HG02885 (cell line): ENCODE results near the gene C8B.

Source experiments
- ATAC-seq: cut with Tn5 transposase; IDR thresholded peaks from one replicate; pipeline ENCODE4 v1.9.1; 2021; ENCODE audit warnings: mild to moderate bottlenecking; ENCODE audit not compliant: unreplicated experiment, poor library complexity

Gene C8B

DNA sequence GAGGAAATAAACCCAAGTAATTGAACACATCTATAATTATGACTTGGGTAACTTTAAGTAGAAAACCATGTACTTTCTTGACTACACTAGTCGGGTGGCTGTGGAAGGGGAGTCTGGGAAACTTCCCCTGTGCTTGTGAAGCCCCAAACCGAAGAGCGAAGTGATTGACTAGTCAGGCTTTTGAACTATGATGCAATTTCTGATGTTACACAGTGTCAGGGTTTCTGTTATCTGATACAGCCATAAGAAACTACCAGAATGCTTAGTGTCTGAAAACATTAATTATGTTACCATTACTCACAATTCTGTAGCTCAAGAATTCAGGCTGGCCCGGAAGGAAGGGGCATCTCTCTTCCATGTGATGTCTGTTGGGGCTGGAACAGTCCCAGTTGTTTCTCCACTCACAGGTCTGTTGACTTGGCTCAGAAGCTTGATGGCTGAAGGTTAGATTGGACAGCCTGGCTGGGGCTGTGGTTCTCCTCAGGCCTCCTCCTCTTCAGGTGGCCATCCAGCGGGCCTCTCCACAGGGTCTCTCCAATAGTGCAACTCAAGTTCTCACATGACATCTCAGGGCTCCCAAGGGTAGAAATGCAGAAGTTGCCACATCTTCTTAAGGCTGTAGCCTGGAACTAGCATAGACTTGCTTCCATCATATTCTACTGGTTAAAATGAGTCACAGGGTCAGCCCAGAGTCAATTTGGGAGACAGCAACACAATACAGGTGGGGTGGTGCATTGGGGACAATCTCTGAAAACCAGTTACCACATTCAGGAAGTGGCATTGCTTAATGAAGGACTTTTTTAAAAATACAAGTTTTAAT, 8.3 kb upstream of the C8B start:
- no peak for ATAC-seq

DNA sequence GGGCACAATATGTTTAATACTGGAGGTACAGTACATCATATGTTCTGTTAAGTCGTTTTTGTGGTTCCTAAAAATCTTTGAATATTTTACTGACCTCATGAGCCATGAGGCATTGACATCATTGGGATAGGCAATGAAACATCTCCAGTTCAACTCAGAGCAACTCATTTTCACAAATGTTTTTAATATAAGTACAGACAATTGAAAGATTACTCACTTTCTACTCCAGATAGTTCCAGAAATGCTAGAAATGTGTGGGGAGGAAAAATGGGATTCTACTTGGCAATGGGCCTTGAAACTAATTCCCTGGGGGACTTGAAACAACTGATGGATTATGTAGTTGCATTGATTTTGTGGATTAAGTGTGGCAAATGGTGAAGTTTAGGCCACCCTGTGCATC, 7.2 kb upstream of the C8B start:
- ATAC-seq, result no peak

DNA sequence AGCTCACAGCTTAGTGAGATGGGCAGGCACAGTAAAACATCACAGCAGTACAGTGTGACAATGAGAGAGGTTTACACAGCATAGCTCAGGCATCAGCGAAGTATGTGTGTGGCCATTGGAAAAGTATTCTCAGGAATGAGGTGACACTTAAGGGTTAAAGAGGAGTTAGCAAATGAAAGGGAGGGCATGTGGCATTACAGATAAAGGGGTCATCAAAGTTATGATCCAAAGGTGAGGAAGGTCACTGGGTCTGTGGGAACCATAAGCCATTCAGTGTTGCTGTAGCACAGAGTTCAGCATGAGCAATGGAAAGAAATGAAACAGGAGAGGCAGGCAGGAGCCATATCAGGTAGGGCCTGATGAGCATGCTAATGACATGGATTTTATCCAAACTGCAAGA, 4.5 kb upstream of the C8B start:
- no peak for ATAC-seq

DNA sequence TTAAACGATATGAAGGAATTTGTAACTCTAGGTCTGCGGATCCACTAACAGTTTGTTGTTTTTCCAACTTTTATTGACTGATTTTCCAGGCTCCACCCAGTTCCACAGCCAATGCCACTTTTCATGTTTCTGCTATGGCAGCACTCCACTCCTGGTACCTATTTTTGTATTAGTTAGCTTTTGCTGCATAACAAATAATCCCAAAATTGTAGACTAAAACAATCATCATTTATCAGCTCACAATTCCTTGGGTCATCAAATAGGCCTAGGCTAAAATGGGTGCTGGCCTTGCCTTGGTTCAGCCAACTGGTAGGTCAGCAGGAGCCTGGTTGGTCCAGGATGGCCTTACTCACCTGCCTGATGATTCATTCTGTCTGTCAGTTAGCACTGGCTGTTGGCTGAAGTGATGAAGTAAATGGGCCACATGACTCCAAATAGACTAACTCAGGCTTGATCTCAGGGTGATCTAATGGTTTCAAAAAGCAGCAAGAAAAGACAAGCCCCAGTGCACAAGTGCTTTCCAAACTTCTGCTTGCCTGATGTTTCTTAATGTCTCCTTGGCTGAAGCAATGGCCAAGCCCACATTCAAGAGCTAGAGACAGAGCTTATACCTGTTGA, 3.2 kb upstream of the C8B start:
- no peak for ATAC-seq

DNA sequence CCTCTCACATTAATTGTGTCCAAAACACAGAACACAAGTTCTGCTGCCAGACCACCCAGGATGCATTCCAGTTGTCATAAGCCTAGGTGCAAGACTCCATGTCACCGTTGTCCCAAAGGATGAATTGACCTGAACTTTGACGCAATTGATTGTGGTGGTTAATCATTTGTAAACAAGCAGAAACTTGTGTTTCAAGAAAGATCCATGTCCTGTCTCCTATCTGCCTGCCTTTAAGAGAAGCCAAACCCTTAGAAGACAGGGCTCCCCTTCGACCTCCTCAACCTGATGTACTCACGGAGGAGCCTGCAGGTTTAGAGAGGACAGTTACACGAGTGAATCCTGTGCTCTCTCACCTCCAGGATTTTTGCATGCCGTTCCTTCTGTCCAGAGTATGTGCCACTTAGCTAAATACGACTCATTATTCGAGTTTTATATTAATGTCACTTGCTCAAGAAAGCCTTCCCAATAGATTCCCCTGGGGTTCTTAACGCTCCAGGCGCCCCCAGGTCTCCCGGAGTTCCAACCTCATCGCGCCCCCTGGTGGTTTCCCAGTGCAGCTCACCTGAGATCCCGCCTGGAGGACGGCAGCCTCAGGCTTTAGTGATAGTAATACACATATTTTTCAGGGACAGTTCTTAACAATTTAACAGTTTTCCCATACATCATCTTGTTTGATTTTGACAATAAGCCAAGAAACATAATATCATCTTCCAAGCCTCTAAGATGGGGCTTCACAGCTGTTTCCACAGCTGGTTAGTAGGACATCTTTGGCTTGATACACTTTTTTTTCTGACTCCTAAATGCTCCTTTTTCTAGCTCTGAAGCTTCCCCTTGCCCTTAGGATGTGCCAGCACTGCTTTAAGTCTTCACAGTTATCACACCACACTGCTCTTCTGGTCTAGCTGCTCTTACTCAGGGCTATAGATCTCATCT, 2.4 kb upstream of the C8B start:
- ATAC-seq, result no peak

DNA sequence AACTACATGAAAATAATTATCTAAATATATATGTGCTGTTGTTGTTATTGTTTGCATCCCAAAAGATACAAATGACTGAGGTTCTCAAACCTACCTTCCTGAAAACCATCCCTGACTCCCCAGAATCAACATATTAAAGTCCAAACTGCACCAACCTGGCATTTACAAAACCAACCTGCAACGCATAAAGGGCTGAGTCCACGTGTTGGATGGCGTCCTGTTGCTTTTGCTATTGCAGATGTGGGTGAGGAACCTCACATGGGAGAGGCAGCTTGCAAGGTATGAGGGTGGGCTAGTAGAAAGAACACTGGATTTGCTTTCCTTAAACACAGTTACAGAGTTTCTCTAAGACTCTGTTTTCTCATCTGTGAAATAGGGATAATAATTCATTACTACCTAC, 1.5 kb upstream of the C8B start:
- ATAC-seq, result no peak

DNA sequence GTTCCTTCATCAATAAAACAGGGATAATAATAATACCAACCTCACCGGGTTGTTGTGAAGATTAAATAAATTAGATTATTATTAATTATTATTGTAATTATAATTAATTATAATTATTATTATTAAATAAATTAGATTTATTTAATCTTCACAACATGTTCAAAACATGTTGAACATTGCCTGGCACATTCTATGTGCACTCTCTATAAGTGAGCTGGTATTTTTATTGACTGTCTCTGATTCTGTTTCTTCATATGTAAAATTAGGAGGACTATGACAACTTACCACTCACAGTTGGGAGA, 834 bp upstream of the C8B start:
- ATAC-seq, result no peak

DNA sequence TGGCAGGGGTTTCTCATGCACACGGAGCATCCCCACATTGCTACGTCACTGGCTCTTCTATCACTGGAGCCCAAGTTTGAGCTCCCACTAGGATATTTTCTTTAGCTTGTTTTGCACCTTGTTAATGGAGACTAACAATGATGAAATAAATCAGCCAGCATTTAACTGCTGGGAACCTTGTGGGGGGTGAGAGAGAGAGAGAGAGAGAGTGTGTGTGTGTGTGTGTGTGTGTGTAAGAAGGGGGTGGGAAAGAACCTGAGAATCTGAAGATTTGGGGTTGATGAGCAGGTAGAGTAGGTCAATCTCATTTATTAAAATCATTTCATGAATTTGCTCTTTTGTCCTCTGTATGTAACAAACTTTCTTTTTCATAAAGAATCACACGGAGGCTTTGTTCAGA, 624 bp downstream of the C8B start:
- no peak for ATAC-seq

DNA sequence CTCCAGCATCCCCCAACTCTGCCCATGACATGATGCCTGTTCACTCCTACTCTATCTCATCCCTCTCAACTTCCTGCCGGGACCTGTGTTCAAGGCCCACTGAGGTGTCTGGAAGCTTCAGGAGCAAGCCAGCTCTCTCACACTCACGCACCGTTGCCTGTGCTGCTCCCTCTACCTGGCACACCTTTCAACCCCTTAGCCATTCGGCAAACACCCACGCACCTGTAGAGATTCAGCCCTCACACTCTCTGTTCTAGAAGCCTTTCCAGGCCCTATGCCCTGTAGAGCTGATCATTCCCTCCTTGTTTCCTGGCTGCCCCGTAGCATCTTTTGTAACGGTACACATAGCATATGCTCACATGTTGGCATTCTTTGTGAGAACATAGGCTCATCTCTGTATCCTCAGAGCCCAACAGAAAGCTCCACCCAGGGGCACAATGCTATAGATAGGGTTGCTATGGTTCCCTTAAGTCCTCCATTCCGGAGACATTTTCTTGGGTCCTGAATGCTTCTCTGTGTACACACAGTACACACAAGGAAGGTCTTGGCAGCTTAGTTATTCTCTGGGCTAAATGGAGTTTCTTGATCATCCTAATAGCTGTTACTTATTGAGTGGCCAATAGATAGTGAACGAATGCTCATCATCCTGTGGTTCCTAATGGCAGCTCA, 1.3 kb downstream of the C8B start:
- ATAC-seq, result no peak

DNA sequence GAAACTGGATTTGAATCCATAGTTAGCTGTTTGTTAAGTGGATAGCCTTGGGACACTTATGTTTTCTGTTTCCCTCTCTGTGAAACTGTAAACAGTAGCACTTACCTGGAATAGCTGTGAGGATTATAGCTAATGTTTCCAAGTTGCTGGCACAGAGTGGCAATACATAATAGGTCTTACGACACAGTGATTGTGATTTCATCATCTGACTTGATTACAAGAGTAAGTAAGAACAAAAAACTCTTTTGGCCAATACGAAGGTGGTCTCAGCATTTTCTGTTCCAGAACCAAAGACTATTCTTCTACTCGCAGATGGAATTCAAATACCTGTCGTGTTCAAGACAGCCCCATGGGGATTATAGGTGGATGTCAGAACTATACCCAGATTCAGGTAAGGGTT, 2.1 kb downstream of the C8B start:
- no peak for ATAC-seq

DNA sequence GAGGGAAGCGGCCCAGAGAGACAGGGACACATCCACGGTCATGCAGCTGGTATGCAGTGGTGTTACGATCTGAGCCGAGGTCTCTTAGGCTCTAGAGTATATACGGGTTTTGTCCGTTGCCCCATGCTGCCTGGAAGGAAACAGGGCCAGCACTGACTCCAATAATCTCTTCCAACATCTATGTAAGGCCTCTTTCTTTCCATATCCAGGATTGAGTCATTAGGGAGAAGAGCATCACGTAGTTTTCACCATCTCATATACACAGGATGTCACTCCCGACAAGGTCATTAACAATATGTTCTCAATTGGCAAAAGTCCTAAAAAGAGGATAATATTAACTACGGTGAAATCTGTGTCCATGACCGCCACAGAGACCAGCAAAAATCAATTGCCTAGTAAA, 4.4 kb downstream of the C8B start:
- no peak for ATAC-seq

DNA sequence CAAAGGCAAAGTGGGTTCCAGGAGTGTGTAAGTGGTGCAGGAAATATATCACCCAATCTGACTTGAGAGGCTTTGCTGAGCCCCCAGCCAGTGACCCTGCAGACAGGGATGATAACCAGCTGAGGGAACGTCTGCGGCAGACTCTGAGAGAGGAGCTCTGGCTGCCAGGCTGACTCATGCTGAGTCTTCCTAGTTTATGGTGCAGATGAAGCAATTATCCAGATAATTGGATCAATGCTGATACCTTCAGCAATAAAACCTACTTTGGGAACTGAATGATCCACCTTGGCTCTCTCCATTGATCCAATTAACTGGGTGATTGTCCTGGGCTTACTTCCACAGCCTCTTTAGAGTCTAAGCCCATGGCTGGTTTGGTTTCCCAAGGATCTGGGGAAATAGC, 7.3 kb downstream of the C8B start:
- ATAC-seq, result no peak

DNA sequence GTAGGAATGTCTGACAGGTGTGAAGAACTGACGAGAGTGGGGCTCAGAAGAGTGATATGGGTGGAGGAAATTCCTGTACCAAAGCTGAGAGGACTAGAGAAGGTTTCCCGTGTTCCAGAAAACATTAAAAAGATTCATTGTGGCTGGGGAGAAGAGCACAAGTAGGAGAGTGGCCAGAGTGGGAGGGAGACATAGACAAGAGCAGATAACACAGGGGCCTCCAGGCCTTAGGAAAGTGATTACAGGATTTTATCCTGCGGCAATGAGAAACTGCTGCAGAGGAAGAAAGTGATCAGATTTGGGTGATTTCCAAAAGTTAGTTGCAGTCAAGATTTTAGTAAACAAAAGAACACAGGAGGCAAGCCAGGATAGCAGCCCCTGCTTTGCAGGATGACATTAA, 7.9 kb downstream of the C8B start:
- ATAC-seq, result no peak

DNA sequence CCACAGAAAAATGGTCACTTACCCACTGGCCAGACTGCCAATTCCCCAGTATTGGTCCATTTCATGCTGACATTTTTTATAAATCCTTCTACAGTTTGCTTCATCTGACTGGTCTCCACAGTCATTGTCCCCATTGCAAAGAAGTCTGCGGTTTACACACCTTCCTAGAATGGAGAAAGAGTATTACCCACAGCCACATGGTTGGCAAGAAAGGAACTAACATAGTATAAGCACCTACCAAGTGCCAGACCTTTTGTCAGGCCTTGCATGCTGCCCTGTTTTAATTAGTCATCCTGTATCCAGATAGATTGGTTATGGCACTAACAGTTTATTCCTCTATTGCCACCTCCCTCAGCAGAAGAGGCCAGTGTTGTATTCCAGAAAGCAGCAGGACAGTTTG, 11.2 kb downstream of the C8B start:
- no peak for ATAC-seq

DNA sequence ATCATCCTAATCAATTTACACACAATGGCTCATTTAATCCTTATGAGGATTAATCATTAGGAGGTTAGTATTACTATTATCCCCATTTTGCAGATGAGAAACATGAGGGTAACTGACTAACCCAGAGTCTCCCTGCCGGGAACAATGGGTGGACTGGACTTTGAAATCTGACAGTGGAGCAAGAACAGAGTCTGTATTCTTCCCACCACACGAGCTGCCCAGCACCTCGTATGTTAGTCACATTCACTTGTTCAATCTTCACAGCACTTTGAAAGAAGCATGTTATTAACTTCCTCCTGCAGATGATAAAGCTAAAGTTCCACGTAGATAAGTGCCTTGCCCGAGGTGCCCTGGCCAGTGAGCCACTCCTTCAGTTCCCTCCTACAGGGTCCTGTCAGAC, 12.4 kb downstream of the C8B start:
- no peak for ATAC-seq

DNA sequence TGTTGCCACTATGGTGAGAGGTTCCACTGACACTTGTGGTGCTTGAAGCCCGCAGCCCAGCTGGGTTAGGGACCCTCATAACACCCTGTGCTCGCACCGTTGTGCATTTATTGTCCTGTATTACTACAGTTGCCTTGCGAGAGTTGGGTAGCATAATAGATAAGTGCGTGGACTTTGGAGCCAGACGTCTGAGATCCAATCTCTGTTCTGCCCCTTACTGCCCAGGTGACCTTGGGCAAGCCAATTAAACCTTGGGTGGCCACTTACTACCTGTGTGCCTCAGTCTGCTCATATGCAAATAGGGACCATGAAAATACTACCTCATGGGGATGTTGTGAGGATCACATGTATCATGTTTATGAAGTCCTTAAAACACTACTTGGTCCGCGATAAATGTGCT, 13.3 kb downstream of the C8B start:
- no peak for ATAC-seq

DNA sequence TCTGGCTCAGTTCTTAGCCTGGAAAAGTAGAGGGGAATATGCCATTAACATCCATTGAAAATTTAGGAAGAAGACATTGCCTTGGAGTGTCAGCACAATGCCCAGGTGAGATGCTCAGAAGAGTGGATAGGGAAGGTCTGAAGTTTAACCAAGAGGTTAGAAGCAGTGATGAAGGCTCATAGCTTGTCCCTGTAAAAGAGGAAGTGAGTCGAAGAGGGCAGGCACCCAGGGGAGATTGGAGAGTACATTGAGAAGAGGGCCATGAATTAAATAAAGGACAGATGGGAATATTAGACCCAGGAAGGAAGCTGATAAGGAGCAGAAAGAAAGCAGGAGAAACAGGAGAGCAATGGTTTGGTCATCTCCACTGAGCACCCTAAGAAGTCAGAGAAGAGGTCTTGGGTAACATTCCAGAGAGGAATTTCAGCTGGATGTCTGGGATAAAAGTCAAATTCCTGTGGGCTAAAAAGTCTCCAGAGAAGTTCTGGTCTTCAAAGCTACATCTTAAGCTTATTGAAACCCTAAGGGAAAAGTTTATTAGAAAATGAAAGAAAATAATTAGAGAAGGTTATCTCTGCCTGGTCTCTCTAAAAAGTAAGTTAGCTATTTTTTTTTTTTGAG, 17.3 kb downstream of the C8B start:
- no peak for ATAC-seq

DNA sequence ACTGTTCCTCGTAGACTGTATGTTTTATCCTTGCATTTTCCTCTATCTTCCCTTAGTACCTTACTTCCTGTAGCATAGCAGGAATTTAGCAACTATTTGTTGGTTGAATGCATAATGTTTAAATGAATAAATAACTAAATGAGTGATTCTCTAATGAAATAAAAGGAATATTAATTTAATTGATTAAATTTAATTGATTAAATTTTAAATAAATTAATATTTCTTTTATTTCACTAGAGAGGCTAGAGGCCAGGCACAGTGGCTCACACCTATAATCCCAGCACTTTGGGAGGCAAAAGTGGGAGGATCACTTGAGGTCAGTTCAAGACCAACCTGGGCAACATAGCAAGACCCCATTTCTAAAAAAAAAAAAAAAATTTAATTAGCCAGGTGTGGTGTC, 25.8 kb downstream of the C8B start:
- no peak for ATAC-seq

DNA sequence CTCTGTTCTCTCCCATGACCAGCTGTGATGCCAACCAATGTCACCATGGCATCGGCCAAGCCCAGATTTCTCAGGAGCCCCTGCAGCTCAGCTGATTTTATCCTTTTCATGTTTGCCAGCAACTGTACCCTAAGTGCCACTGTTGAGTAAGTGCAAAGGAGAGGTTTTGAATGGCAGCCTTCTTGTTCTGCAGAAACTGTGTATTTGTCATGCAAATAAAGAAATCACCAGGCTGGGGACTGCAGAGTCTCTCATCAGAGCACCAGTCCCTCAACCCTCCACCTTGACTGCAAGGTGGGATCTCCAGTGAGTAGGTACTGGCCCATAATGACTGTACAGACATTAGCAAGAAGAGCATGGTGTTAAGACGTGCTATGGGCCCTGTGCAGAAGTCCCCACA, 26.6 kb downstream of the C8B start:
- ATAC-seq, result no peak

DNA sequence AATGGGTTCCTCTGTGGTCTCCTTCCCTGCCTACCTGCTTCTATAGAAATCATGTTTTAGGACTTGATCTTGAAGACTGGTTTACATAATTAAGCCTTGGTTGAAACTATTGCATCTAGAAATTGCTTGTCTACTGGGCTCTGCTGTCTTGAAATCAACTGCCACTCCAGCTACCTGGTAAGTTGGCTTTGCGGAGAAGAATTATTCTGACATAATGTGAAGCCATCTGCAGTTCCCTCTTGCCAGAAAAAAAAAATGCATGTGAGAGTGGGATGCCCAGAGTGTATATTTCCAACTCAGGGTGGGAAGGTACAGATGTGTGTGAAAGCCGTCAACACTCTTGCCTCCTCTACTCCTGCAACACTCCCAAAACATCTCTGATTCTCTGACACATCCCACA, 27.2 kb downstream of the C8B start:
- no peak for ATAC-seq
